Measurements from ENCODE around the gene DIO2. TPM values are rescaled to one million over a fixed set of nuclear protein-coding genes. Genes with fewer than 3 reads are reported as not detected.

Gene DIO2
- total RNA-seq, 3 donors from 2014 or later, result 0.41 to 1.3 (median 1.1) TPM

DNA sequence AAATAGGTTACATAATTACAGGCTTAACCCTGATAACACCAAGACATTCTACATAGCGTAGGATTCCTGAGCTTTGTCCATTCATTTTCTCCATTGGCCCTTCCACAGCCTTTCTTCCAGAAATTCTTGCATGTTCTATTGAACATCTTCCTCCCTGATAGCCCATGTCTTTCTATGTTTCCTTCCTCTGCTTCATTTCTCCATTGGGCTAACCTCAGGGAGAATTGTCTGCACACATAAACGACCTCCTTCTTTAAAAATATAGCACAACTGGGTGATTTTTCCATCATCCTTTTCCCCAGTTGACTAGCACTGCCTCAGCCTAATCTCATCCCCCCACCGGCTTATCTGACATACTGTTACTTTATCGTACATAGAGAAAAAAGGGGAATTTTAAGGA is 11.2 kb downstream of the DIO2 start:
- no peaks in the 10 kb centered on the region for H3K36me3 ChIP-seq (ENCODE audit: low read depth)
- TF ChIP-seq, protein P1, sequence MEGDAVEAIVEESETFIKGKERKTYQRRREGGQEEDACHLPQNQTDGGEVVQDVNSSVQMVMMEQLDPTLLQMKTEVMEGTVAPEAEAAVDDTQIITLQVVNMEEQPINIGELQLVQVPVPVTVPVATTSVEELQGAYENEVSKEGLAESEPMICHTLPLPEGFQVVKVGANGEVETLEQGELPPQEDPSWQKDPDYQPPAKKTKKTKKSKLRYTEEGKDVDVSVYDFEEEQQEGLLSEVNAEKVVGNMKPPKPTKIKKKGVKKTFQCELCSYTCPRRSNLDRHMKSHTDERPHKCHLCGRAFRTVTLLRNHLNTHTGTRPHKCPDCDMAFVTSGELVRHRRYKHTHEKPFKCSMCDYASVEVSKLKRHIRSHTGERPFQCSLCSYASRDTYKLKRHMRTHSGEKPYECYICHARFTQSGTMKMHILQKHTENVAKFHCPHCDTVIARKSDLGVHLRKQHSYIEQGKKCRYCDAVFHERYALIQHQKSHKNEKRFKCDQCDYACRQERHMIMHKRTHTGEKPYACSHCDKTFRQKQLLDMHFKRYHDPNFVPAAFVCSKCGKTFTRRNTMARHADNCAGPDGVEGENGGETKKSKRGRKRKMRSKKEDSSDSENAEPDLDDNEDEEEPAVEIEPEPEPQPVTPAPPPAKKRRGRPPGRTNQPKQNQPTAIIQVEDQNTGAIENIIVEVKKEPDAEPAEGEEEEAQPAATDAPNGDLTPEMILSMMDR (IDR thresholded peaks at IDR 0.05), result no peak
- DNase-seq (no peak), ATAC-seq (no peak)
- intact Hi-C loops (cut with DNase I, micrococcal nuclease), result no loop called here
- H3K4me1 ChIP-seq (ENCODE audit: low read depth), result no peaks in the 10 kb centered on the region
- no peak overlapping the region for H3K4me3 ChIP-seq
- H3K9me3 ChIP-seq, result no peaks in the 10 kb centered on the region

DNA sequence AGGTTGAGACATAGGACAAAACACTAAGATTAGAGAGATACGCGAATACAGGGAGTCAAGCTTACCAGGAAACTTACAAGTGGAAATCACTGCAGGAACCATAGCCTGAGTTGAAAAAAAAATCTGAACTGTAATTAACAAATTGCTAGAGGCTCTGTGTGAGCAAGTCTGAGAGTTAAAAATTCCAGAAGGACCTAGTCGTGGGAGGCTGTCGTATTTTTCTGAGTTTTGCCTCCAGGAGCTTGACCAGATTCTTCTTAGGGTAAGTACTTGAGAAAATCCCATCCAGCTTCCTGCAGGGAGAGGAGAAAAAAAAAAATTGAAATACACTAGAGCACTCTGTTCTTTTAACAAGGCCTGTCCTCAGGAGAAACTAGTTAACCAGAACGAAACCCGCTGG is 22.7 kb downstream of the DIO2 start:
- DNase-seq, result no peak
- H3K9me3 ChIP-seq, result no peaks in the 10 kb centered on the region
- TF ChIP-seq, protein P1 (IDR thresholded peaks at IDR 0.05), result no peak
- no peak overlapping the region for H3K4me3 ChIP-seq
- intact Hi-C loops (cut with DNase I, micrococcal nuclease), result no loop called here
- ATAC-seq, result no peak
- no peaks in the 10 kb centered on the region for H3K4me1 ChIP-seq (ENCODE audit: low read depth)
- no peaks in the 10 kb centered on the region for H3K36me3 ChIP-seq (ENCODE audit: low read depth)

DNA sequence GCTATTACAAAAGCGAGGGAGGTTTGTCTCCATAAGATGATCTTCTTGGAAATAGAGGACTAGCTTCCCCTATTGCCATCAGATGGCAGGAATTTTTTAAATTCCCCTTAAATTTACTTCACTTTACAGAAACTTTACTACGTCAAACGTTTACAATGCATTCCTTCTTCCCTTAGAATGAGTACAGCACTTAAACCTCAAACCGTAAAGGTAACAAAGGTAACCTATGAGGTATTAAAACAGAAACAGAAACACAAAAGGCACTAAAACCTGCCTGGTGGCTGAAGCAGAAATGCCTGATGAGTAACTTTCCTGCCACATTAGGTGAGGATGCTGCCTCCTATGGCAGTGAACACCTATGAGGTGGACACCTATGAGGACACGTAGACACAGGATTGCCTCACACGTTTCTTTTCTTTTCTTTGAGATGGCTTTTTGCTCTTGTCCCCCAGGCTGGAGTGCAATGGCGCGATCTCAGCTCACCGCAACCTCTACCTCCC is 25.0 kb downstream of the DIO2 start:
- H3K36me3 ChIP-seq (ENCODE audit: low read depth), result no peaks in the 10 kb centered on the region
- no peaks in the 10 kb centered on the region for H3K9me3 ChIP-seq
- TF ChIP-seq, protein P1 (IDR thresholded peaks at IDR 0.05), result no peak
- H3K4me3 ChIP-seq, result no peak overlapping the region
- no peak for DNase-seq
- ATAC-seq, result no peak
- intact Hi-C loops (cut with DNase I, micrococcal nuclease), result no loop called here
- H3K4me1 ChIP-seq (ENCODE audit: low read depth), result no peaks in the 10 kb centered on the region

DNA sequence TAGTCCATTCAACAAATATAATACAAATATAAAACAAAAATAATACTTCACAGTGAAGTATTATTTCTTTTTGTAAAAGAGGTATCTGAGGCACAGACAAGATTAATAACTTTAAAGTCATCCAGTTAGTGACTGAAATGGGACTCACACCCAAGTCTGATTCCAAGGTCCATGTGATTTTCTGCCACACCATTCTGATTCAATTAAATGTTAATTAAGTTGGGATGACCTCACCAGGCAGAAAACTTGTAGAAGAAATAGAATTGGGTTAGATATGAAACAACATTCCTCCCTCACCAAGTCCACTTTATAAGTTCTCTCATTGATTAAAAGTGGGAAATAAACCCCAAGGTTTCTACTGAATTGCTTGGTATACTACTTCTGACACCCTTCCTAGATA is 34.4 kb downstream of the DIO2 start:
- Histone ChIP-seq H3K36me3 (ENCODE audit: low read depth) (no peaks in the 10 kb centered on the region), H3K4me1 (ENCODE audit: low read depth) (no peaks in the 10 kb centered on the region), H3K9me3 (no peaks in the 10 kb centered on the region), H3K4me3 (no peak overlapping the region)
- TF ChIP-seq, protein P1 (IDR thresholded peaks at IDR 0.05), result no peak
- DNase-seq (no peak), ATAC-seq (no peak)
- intact Hi-C loops (cut with DNase I, micrococcal nuclease), result no loop called here

DNA sequence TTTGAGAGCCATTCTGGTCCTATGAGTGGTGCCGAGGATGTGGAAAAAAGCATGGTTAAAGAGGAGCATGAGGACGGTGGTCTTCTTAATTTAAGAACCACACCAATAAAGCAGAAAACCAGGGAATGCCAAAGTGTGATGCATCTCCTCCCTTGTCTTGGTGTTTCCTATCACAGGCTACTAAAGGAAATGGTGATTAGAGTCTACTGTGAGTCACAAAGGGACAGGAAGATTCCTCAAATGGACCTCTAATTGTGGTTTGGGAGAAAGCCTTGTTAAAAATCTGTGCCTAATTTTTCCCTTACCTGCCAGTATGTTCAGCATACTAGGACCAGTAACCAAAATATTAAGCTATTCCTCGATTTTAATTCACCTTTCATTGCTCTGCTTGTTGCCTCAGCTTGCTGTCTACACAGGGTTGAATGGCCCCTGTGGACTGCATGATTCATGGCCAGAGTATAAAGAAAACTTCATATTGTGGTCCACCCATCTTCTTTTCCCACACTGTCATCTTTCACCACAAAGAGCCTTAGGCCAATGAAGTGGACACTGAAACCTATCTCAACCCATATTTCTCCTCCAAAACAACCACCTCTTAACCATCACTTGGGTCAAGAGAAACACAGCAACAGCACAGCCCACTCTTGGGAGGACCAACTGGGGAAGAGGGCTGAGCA is 38.8 kb downstream of the DIO2 start:
- Histone ChIP-seq H3K4me3 (no peak overlapping the region), H3K36me3 (ENCODE audit: low read depth) (no peaks in the 10 kb centered on the region), H3K4me1 (ENCODE audit: low read depth) (no peaks in the 10 kb centered on the region), H3K9me3 (no peaks in the 10 kb centered on the region)
- DNase-seq (no peak), ATAC-seq (no peak)
- intact Hi-C loops (cut with DNase I, micrococcal nuclease), result no loop called here
- TF ChIP-seq, protein P1 (IDR thresholded peaks at IDR 0.05), result no peak

All from mucosa of descending colon (tissue), 3 donors.